ENCODE results near the gene KCNK10. TPM values are rescaled to one million over a fixed set of nuclear protein-coding genes. Genes with fewer than 3 reads are reported as not detected.

KCNK10 gene
- total RNA-seq, 1 experiment from 2014 or later = 0.96 TPM

GRCh38 chr14:88256997-88257950 lies 65.8 kb downstream of the KCNK10 start (continued):
- TF ChIP-seq ZNF532 (CRISPR knock-in tag; IDR thresholded peaks at IDR 0.05; ENCODE audit: borderline replicate concordance) (no peak), ESRRA (CRISPR knock-in tag; IDR thresholded peaks at IDR 0.05; ENCODE audit: borderline replicate concordance) (no peak), OVOL2 (CRISPR knock-in tag; IDR thresholded peaks at IDR 0.05; ENCODE audit: borderline replicate concordance) (no peak), E2F1 (CRISPR knock-in tag; IDR thresholded peaks at IDR 0.05) (no peak), IRF1 (CRISPR knock-in tag; IDR thresholded peaks at IDR 0.05) (no peak), PREB (CRISPR knock-in tag; IDR thresholded peaks at IDR 0.05; ENCODE audit: borderline replicate concordance) (no peak), JAZF1 (CRISPR knock-in tag; IDR thresholded peaks at IDR 0.05) (no peak), EMX1 (CRISPR knock-in tag; IDR thresholded peaks at IDR 0.05) (no peak)

GRCh38 chr14:88255798-88256197 lies 67.3 kb downstream of the KCNK10 start:
- POLR2A ChIA-PET = no interaction called here
- ATAC-seq (no peak), DNase-seq (ENCODE audit: low spot score) (no peak)
- CTCF ChIA-PET = interaction anchor here (2.5 kb wide), 1 partner anchor 67 kb away, joined by 12 read pairs; no protein-coding TSS in a partner anchor
- TF ChIP-seq CBFB (CRISPR knock-in tag; IDR thresholded peaks at IDR 0.05; ENCODE audit: low read depth) = no peak
- no peak for TF ChIP-seq AFF4 (CRISPR knock-in tag; IDR thresholded peaks at IDR 0.05; ENCODE audit: borderline replicate concordance)
- no peak for TF ChIP-seq FOXP1 (CRISPR knock-in tag; IDR thresholded peaks at IDR 0.05; ENCODE audit: borderline replicate concordance)
- TF ChIP-seq ZNF121 (CRISPR knock-in tag; IDR thresholded peaks at IDR 0.05) = no peak
- no peak for TF ChIP-seq E2F5 (CRISPR knock-in tag; IDR thresholded peaks at IDR 0.05)
- TF ChIP-seq SMAD4 (CRISPR knock-in tag; IDR thresholded peaks at IDR 0.05) = no peak
- Mint-ChIP-seq H3K27ac (no peak overlapping the region), H3K4me3 (no peak overlapping the region), H3K4me1 (no peaks in the 10 kb centered on the region), H3K36me3 (no peaks in the 10 kb centered on the region), H3K27me3 (ENCODE audit: low read depth) (no peaks in the 10 kb centered on the region; the same call in 1 of the 2 replicates), H3K9me3 (no peaks in the 10 kb centered on the region)
